GM12801 (cell line): ENCODE data around the gene RRAGD.

Source experiments
- TF ChIP-seq, protein P1 (sequence below): IDR thresholded peaks from one replicate; pipeline ENCODE4 v1.5.1; 2011; ENCODE audit warnings: control low read depth; ENCODE audit not compliant: insufficient read length; ENCODE audit errors: extremely low read depth

Gene RRAGD

DNA sequence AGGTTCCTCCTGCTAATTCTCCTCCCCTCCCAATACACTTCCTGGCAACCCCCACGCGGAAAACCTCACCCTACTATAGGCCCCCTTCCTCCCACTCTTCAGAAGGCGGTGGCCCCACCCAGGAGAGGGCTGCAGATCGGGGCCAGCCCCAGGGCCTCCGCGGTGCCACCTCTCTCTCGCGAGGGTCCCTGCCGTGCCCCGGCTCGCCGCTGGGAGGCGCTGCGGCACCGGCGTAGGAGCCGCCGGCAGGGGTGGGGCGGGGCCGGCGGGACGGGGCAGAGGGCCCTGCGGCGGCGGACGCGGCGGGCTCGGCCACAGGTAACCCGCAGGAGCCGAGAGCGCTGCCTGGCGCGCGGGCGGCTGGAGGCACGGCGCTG is 20.8 kb upstream of the RRAGD start, which contains the start of gene ANKRD6:
TSS of gene ANKRD6 (plus strand) at position 278 of the 377 bp plus-strand sequence. CDS start 133,825 bp downstream, outside the sequence.
- TF ChIP-seq, protein P1, sequence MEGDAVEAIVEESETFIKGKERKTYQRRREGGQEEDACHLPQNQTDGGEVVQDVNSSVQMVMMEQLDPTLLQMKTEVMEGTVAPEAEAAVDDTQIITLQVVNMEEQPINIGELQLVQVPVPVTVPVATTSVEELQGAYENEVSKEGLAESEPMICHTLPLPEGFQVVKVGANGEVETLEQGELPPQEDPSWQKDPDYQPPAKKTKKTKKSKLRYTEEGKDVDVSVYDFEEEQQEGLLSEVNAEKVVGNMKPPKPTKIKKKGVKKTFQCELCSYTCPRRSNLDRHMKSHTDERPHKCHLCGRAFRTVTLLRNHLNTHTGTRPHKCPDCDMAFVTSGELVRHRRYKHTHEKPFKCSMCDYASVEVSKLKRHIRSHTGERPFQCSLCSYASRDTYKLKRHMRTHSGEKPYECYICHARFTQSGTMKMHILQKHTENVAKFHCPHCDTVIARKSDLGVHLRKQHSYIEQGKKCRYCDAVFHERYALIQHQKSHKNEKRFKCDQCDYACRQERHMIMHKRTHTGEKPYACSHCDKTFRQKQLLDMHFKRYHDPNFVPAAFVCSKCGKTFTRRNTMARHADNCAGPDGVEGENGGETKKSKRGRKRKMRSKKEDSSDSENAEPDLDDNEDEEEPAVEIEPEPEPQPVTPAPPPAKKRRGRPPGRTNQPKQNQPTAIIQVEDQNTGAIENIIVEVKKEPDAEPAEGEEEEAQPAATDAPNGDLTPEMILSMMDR, result no peak

DNA sequence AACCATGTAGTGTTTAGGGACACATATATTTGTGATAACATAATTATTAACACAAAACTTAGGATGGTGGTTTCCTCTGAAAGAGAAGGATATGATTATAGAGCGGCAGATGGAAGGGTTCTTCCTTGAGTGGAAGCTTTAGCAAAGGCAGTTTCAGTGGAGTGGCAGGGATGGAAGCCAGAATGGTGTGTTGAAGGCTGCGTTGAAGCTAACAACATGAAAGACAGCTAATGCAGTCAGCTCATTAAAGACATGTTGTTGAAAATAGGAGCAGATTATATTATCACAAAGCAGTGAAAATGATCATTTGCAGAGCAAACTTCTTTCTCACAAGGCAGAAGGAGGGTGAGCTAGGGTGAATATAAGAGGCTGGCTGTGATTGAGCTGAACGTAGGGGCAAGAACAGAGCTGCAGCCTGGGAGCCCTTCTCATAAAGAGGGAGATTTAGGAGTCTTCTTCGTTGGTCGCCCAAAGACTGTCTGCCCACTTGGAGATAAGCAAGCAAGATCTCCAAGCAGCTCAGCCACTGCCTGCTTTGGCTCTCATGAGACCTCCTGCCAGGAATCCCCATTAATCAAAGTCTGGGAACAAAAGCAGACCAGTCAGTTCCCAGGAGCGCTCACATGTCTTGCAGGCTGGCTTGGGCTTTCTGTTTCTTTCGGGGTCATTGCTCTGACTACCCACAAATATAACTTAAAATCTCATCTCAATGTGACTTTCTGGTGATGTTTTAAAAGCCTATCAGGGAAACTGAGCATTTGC is 18.3 kb upstream of the RRAGD start:
- TF ChIP-seq, protein P1, result no peak

DNA sequence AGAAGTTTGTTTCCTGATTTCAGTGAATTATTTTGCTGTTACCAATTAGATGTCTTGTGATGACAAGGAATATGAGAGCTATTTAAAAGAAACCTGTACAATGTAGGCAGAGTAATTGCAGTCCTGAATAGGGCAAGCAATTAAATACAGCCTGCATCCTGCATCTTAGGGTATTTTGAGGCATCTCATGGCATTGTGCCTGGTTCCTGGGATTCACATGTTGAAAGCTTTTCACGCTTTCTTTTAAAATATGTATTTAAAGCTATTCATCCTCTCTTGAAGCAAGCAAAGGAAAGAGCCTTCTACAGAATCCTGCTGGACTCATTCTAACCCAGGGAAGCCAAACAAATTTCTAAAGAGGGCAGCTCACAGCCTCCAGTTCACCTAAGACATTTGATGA is 4.7 kb upstream of the RRAGD start:
- TF ChIP-seq, protein P1, result no peak

DNA sequence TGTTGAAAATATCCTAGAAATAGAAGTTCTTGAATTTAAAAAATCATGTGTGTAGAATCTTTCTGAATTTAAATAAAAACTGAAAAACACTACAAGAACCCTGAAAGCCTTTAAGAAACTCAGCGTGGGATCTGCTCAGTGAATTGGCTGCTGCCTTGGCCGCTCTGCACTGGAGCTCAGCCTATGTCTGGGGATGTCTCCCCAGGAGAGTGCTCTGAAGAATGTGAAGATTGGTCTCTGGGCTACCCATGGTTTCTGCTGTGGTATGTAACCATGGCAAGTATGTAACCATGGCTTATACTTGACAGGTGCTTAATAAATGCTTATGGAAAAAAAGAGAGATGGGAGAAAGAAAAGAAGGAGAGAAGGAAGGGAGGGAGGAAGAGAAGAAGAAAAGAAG is 3.1 kb upstream of the RRAGD start:
- TF ChIP-seq, protein P1, result no peak

DNA sequence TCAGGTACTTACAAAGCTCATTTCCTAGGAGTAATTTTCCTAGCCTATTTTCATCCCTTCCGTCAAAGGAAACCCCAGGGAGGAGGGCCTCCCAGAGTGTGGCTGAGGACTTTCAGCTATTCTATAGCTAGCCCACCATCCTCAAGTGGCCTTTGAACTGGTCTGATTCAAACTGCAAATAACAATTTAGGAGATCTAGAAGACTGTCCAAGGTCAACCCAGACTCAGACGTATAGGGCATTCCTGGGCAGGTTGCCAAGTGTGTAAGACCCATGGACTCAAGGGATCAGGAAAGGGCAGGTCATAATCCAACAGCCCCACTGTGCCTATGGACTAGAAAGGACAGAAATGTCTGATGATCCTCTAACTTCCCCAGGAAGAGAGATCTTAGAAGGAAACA is 2.1 kb upstream of the RRAGD start:
- TF ChIP-seq, protein P1, result no peak

DNA sequence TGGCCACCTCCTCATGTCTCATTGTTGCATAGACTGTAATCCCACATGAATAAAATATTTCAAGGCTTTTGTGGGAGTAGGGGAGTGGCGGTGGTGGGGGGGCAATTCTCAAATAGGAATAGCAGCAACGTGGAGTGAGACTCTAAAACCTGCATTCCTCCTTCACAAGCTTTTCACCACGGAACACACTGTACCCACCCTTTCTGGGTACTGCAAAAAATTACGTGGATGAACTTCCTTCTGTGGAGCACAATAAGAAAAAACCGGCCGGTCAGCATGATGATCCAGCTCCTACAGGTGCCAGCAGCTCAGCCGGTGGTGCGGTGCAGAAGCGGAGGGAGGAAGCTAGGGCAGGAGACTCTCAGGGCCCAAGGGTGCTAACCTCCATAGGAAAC is 930 bp upstream of the RRAGD start:
- TF ChIP-seq, protein P1, result no peak

DNA sequence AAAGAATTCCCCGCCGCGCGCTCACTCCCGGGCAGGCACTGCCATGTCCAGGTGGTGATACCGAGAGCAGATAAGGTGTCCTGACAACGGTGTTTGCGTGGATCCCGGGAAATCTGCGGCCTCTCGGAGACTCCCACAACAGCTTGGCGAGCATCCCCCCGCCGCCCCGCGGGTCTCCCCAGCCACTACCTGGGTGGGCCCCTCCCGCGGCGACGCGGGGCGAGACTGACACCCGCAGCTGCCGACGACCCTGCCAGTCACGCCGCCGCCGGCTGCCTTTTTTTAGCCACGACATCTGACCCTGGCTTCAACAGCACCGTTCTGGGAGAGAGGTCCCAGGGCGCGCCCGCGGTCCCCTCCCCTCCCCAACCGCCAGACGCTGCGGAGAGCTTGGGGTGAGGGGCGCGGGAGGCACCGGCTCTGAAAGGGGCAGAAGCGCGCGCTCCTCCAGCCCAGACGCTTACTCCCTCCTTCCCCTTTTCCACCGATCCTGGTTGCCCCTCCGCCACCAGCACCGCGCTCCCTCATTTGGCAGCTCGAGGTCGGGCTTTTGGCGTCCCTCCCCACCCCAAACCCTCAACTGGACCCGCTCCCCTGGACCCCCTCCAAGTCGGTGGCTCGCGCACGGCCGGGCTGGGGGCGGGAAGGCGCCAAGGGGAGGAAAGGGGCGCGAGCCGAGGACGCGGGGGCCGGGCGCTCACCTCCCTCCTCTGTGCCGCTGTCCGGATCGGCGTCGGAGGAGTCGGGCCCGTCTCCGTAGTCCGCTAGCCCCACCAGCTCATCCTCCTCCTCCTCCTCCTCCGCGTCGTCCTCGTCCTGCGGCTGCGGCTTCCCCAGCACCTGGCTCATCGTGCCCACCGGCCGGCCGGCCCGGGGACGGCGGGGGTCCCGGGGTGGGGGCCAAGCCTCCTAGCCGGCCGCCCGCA is 665 bp downstream of the RRAGD start:
- TF ChIP-seq, protein P1, result no peak
